ENCODE data around the gene RAB40C.

- no peak for TF ChIP-seq SIN3A (IDR thresholded peaks at IDR 0.05; ENCODE audit: borderline replicate concordance, insufficient read depth, low read depth, low read length)
- TF ChIP-seq POLR2AphosphoS5 (IDR thresholded peaks at IDR 0.05; ENCODE audit: low read depth, low read length): no peak
- no peak for TF ChIP-seq CTCF (IDR thresholded peaks at IDR 0.05)
These were observed 86.7 kb downstream of the RAB40C start for GRCh38 chr16:676565-676902.
